ENCODE data around the gene RTKN2.

The RTKN2 gene

DNA sequence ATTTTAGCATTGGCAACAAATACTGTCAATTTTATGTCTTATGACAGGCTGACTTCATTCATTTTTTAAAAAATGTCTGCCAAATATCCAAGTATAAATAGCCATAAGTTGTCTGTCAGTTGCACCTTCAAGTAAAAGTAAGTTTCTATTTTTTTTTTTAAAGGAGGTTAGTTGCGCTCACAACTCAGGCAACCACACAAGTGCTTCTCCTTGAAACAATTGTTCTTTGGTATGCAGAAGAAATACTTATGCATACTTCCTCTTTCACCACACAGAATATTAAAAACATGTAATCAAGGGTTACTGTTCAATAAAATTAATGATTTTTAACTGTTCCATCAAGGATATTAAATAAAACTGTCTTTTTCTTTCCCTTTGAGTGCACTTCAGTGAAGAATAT is 97.9 kb downstream of the RTKN2 start:
- DNase-seq, result no peak

DNA sequence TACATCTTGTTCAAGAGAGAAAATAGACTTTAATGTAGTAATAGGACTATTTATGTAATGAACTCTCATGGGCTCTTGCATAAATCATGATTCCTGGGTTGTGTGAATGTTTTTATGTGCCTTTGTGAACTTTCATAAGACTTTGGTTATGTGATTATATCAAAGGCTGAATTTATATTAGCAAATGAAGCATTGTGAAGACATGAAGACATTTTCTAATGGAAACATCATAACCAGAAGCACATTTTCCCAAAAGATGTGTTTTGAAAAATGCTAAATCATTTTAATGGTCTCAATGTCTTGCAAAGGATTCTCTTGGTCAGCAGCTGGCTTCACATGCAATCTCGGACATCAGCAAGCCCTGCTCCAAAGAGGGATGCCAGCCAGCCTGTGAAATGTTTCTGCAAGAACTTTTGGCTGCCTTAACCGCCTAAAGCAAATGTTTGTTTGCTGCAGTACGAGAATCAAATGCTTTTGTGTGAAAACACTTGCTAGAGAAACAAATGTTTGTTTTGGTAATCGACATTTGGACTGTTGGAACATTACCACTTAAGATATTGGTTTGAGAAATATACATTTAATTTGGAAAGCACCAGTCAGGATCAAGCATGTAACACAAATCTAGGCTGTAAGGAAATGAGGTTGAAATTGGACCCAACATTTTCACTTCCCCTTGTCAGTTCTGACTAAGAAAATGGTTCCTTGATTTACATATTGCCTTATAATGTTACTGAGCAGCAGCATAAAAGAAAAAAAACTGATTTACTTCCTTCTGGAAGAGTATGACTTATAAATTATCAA is 102.1 kb downstream of the RTKN2 start:
- no peak for DNase-seq

DNA sequence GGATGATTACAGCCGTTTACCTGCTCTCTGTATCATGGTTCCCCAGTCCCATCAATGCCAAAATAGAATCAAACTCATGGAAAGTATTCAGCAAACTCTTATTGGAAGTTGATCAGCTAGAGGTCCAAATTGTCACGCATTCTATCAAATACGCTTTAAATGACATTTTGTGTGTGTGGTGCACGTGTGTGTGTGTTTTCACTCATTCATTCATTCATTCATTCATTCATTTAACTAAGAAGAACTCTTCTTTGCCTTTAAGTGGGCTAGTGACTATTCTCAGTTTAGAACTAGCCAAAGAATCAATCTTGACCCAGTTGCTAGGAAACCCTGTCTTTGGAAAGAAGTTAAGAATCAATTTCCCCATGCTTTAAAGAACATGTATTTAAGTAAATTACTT is 102.8 kb downstream of the RTKN2 start:
- DNase-seq, result no peak

DNA sequence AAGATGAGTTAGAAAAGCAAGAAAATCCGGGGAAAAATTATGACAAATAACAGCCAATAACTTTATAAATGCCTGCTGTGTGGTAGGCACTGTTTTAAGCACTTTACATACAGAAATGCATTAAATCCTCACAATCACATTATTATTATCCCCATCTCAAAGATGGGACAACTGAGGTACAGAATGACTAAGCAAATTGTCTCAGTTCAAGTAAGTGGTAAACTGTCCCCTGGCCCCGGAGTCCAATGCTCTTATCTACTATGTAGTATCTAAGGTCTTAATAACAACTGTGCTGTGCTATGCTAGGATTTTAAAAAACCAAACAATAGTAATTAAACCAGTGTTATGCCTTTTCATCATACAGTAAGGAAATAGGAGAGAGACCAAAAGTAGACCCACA is 105.6 kb downstream of the RTKN2 start:
- no peak for DNase-seq

DNA sequence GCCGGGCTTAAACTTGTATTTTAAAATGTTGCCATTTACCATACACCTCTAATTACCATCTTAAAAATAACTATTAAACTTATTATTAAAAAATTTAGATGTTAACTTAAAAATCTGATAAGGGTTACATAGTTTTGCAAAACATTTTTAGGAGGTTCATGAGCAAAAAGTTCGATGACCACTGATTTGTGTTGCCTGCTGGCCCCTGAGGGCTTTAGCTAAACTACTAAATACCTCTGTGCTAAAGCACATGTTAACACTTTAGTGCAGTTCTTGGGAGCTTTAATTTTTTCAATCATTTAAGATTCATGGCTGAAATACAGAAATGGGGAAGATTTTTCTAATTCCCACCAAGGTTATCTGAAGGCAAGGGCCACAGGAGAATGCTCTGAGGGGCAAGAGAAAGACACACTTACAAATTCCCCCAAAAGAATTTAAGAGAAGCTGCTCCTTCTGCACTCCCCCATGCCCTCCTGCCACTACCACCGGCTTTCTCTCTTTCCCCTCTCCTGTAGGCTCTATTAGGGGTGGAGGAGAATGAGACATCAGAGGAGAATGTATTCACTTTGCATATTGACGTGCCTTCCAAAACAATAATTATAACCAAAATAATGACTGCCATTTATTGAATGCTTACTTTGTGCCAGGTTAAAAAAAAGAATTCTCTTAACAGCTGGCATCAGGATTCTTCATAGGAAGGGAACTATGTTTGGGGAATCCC is 106.2 kb downstream of the RTKN2 start:
- no peak for DNase-seq

DNA sequence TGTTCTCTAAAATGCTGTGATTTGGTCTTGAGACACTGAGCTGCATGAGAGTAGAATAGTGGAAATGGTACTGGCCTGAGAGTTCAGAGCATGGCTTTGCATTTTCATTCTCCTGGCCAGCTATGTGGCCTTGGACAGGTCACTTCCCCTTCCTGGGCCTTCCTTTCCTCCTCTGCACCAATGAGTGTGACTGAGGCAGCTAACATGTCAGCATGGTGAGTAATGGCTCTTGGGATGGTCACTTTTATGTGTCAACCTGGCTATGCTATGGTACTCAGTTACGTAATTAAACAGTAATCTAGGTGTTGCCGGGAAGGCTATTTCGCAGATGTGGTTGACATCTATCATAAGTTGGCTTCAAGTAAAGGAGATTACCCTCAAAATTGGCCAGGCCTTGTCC is 109.3 kb downstream of the RTKN2 start:
- no peak for DNase-seq

DNA sequence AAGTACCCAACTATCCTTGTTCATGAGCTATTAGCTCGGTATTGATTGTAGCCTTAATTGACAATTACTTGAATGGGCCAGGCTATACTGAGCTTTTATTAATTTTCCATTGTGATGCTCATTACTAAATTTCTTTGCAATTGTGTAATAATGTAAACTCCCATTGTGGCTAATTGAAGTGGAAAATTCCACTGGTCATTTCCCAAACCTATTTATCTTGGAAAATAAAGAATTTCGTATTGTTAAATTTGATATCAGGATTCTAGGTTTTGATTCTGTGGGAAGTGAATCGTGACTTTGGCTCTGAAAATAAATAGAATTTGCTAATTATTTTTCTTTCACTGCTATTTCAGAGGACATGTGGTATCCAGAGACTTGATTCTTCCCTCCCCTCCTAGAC is 111.0 kb downstream of the RTKN2 start:
- DNase-seq, result no peak

DNA sequence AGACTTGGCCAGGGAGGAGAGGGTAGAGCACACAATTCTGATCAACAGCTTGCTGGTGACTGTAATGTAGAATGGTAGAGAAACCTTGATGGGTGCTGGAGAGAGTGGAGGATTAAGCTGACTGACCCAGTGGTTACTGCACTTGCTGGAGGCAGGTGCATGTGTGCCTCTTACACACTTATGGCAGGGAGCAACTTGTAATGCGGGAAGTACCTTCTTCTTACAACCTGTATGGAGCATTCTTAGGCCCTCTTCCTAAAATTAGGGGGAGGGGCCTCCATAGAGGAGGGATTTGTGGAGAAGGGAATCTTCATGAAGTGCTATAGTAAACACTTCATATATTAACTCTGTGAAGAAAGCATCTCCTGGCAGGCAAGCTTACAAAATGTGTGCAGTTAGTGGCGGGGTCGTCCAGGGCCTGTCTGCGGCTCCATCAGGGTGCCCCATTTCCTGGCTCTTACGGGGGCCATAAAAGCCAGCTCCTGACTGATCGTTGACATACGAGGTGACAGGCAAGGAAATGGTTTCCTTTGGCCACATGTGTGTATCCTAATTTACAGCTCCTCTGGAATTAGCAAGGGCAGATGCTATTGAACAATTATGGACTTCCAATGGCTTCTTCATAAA is 113.5 kb downstream of the RTKN2 start:
- no peak for DNase-seq

DNA sequence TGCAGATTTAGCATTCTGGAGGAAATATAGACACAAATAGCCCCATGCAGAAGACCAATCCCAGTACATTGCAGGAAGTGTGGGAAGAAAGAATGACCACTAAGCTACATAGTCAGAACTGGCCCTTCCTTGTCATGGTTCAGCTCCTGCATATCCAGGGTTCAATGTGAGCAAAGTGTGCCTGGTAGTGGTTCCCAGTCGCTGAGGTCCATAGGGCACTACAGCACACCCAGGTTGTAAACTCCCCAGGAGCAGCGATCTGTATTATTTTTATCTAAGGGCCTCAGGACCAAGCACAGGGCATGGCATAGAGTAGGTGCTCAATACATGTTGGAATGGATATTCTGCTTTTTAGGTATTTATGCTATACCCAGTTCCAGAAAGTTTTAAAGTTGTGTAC is 114.4 kb downstream of the RTKN2 start:
- no peak for DNase-seq

DNA sequence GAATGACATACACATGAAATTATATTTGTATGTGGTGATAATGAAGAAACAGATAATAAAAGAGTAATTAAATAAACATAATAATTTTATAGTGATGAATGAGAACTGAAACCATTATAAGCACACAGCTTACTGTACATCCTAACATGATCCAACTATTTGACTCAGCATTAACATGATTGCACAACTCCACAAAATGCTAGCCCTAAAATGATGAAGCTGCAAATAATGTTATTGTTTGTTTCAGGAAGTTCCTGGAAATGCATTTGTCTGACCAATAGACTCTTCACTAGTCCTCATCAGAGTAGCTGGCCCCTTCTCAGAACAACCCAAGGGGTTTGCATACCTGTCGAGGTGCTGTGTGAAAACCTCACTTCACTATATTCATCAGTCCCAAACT is 115.5 kb downstream of the RTKN2 start:
- DNase-seq, result no peak

DNA sequence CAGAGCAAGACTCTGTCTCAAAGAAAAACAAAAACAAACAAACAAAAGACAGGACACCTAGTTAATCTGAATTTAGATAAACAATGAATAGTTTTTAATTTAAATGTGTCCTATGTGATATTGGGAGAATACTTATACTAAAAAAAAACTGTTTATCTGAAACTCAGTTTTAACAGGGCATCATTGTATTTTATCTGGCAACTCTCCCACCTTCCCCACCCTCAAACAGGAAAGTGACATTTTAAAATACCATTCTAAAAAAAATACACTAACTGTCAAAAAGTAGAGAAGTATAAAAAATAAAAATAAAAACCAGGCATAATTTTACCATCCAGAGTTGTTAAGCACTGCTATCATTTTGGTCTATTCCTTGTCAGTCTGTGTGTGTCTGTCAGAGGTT is 119.0 kb downstream of the RTKN2 start:
- DNase-seq, result no peak

DNA sequence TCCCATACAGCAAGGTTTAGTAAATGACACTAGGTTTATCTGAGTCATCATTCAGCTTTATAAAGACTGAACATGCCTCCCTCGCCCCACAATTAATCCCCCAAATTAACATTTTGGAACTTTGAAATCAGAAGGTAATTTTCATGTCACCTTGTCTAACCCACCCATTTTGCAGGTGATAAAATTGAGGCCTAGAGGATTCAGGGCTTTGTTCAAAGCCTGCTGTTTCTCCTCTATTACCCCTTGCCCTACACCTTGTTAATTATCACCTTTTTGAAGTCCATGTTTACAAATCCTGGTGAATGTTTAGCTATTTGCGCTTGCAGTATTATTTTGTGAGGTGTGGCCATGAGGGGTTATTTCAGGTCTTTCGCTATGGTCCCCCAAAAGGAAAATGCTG is 120.5 kb downstream of the RTKN2 start:
- no peak for DNase-seq

DNA sequence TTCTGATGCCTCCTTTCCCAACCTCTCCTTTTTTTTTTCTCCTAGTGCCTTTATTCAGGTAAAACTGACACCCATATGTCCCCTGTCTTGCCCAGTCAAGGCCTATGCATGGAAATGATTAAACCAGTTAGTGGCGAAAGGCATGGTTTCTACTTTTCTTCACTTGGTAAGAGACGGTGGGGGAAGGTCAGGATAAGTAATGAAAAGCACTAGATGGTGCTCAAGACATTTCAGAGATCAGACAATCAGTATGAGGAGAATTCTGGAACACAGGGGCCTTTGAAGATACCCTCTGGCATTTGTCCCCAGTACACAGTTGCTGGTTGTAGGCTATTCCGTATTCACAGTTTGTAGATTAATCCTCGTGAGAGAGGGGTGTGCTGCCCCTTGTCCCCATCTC is 121.2 kb downstream of the RTKN2 start:
- no peak for DNase-seq

DNA sequence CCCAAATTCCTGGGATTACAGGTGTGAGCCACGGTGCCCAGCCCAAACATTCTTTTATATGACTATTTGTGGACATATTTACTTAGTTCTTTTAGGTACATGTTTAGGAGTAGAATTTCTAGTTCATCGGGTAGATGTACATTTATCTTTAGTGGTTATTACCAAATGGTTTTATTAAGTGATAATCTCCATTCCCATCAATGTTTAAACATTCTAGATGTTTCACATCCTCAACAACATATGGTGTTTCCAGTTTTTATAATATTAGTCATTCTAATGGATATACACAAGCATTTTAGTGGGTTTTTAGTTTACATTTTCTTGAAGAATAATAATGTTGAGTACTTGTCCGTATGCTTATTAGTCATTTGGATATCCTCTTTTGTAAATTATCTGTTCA is 131.7 kb downstream of the RTKN2 start:
- no peak for DNase-seq

DNA sequence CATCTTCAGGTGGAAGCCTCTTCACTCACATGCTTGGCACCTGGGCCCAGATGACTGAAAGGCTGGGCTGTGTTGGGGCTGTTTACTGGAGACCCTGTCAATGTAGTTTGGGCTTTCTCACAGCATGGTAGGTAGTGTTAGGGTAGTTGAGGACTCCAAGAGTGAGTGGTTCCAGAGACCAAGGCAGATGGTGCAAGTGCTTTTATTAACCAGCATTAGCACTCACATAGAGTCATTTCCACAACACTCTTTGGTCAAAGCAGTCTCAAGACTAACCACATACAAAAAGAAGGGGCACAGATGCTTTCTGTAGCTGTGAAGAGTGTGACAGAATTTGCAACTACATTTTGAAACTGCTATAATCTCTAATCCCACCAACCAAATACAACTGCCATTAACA is 135.0 kb downstream of the RTKN2 start:
- no peak for DNase-seq

All from activated CD4-positive, alpha-beta T cell treated with anti-CD3 and anti-CD28 coated beads for 48 hours (primary cell).